SU-DHL-6 (cell line): ENCODE results near the gene PSMC6.

Experiments used
- H2AFZ ChIP-seq: fragments of 200-600 bp; sonication (generic); 2 replicates; pipeline ENCODE4 v1.6.1; 2014; ENCODE audit warnings: low read depth, mild to moderate bottlenecking, moderate library complexity, mixed read lengths, antibody characterized with exemption, low read length; ENCODE audit not compliant: severe bottlenecking
- H3F3A ChIP-seq: fragments of 200-600 bp; shearing (Covaris generic); 2 replicates; pipeline ENCODE4 v1.6.0; 2016; ENCODE audit warnings: antibody characterized with exemption, mild to moderate bottlenecking; ENCODE audit not compliant: insufficient read depth
- H3K27ac ChIP-seq: fragments of 200-600 bp; sonication (generic); 2 replicates; pipeline ENCODE4 v1.5.1; 2016; ENCODE audit warnings: low read depth, mild to moderate bottlenecking, low read length, moderate library complexity, mixed read lengths
- H3K27me3 ChIP-seq: fragments of 200-600 bp; sonication (generic), shearing (Covaris generic); 2 replicates; pipeline ENCODE4 v1.6.0; 2014; ENCODE audit warnings: mild to moderate bottlenecking, low read length
- H3K36me3 ChIP-seq: fragments of 200-600 bp; sonication (generic); 2 replicates; pipeline ENCODE4 v1.6.1; 2014; ENCODE audit warnings: mild to moderate bottlenecking, low read length, mixed read lengths
- H3K4me2 ChIP-seq: fragments of 300-600, 200-600 bp; shearing (Covaris generic), sonication (generic); 2 replicates; pipeline ENCODE4 v1.6.0; 2014; ENCODE audit warnings: low read length, low read depth, mild to moderate bottlenecking; ENCODE audit not compliant: poor library complexity, severe bottlenecking
- H3K4me3 ChIP-seq: fragments of 200-600 bp; sonication (generic); 2 replicates; pipeline ENCODE4 v1.5.1; 2014; ENCODE audit warnings: antibody characterized with exemption, low read length, mild to moderate bottlenecking, mixed read lengths; ENCODE audit not compliant: insufficient read depth, poor library complexity, severe bottlenecking
- H3K79me2 ChIP-seq: fragments of 200-600 bp; sonication (generic); 2 replicates; pipeline ENCODE4 v1.6.1; 2014; ENCODE audit warnings: mild to moderate bottlenecking, low read length, moderate library complexity; ENCODE audit not compliant: insufficient read depth
- H3K9ac ChIP-seq: fragments of 200-600 bp; sonication (generic); 2 replicates; pipeline ENCODE4 v1.7.0; 2014; ENCODE audit warnings: mild to moderate bottlenecking, low read length
- H3K9me2 ChIP-seq: fragments of 200-600 bp; sonication (generic); replicated peaks from 2 replicates; pipeline ENCODE4 v1.6.1; 2014; ENCODE audit warnings: low read length; ENCODE audit not compliant: insufficient read depth
- H3K9me3 ChIP-seq: fragments of 200-600 bp; sonication (generic); 2 replicates; pipeline ENCODE4 v1.6.1; 2014; ENCODE audit warnings: low read length, mixed read lengths; ENCODE audit not compliant: insufficient read depth
- H4K20me1 ChIP-seq: fragments of 200-600 bp; sonication (generic); 2 replicates; pipeline ENCODE4 v1.6.1; 2014; ENCODE audit warnings: low read depth, mild to moderate bottlenecking, antibody characterized with exemption, low read length, moderate library complexity, mixed read lengths
- CTCF ChIP-seq: fragments of 200-600 bp; sonication (generic); IDR thresholded peaks from one replicate; pipeline ENCODE4 v1.5.1; 2017; ENCODE audit warnings: antibody characterized with exemption, mild to moderate bottlenecking, low read length, moderate library complexity; ENCODE audit not compliant: insufficient read depth, poor library complexity, severe bottlenecking
- EZH2phosphoT487 ChIP-seq: fragments of 200-600 bp; sonication (generic), shearing (Covaris generic); conservative IDR thresholded peaks from 2 replicates; pipeline ENCODE4 v1.6.1; 2018; ENCODE audit warnings: mild to moderate bottlenecking, antibody characterized with exemption, low read length, moderate library complexity, mixed read lengths

The PSMC6 gene

GRCh38 chr14:52733824-52734223 is 26.8 kb downstream of the PSMC6 start:
- Histone ChIP-seq H3F3A (peaks cover 10% of the 10 kb centered on the region), H3K9ac (no peak overlapping the region), H2AFZ (no peak overlapping the region), H3K36me3 (no peaks in the 10 kb centered on the region), H3K79me2 (peaks cover 71% of the 10 kb centered on the region), H3K4me2 (no peak overlapping the region), H3K9me2 (no peaks in the 10 kb centered on the region), H3K27ac (no peak overlapping the region), H4K20me1 (no peaks in the 10 kb centered on the region), H3K9me3 (no peaks in the 10 kb centered on the region), H3K27me3 (no peaks in the 10 kb centered on the region), H3K4me3 (no peak overlapping the region)
- TF ChIP-seq EZH2phosphoT487 (no peak), CTCF (no peak)

- no peaks in the 10 kb centered on the region for H3K27me3 ChIP-seq
- peaks cover 80% of the 10 kb centered on the region for H3K79me2 ChIP-seq
- H3K9me3 ChIP-seq = no peaks in the 10 kb centered on the region
- H3K36me3 ChIP-seq = no peaks in the 10 kb centered on the region; the same call in 1 of the 2 replicates
- H3K27ac ChIP-seq = no peak overlapping the region
- H2AFZ ChIP-seq = no peak overlapping the region
- H3F3A ChIP-seq = peaks cover 18% of the 10 kb centered on the region; the same call in 1 of the 2 replicates
- TF ChIP-seq CTCF (no peak), EZH2phosphoT487 (no peak)
- no peaks in the 10 kb centered on the region for H4K20me1 ChIP-seq
- H3K9ac ChIP-seq = no peak overlapping the region
- H3K4me2 ChIP-seq = peak overlapping the region; percentile 2
- H3K9me2 ChIP-seq = no peaks in the 10 kb centered on the region
- H3K4me3 ChIP-seq = no peak overlapping the region
Measured at GRCh38 chr14:52735921-52736489, 29.0 kb downstream of the PSMC6 start.

GRCh38 chr14:52738409-52738808 is 31.4 kb downstream of the PSMC6 start:
- TF ChIP-seq EZH2phosphoT487 (no peak), CTCF (no peak)
- Histone ChIP-seq H3K9me3 (no peaks in the 10 kb centered on the region), H3K4me2 (no peak overlapping the region), H3K9me2 (no peaks in the 10 kb centered on the region), H3K27me3 (no peaks in the 10 kb centered on the region), H3K4me3 (no peak overlapping the region), H2AFZ (no peak overlapping the region), H3K36me3 (no peaks in the 10 kb centered on the region; the same call in 1 of the 2 replicates), H4K20me1 (no peaks in the 10 kb centered on the region), H3K27ac (no peak overlapping the region), H3K79me2 (peaks cover 83% of the 10 kb centered on the region), H3K9ac (no peak overlapping the region), H3F3A (peaks cover 22% of the 10 kb centered on the region)
